ENCODE results near the gene UFD1. TPM values are rescaled to one million over a fixed set of nuclear protein-coding genes. Genes with fewer than 3 reads are reported as not detected.

Gene UFD1
- total RNA-seq, 1 experiment from 2014 or later = 57.9 TPM

DNA sequence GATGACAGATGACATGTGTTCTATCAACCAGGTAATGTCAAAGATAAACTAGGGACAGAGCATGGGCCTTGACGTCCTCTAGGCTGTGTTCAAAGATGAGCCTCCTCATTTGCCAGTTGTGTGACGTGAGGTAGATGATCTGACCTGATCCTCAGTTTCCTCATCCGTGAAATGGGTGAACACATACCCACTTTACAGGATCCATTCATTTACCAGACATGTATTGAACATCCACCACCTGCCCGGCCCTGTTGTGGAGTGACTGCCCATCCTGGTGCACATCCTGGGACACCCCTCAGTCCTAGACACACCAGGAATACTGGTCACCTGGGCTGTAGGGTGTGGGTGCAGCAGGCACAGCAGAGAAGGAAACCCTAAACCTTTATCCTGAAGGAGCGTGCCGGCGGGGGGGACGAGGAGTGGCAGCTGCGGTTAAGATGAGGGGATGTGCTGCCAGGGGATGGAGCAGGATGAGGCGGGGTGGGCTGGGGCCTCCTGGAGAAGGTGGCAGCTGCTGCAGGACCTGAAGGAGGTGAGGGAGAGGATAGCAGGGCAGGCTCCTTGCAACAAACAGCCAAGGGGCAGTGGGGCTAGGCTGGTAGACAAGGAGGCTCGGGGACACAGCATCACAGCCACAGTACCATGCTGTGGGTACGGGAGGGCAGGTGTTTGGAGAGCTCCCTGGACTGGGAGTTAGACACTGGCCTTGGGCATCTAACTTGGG lies 36.8 kb upstream of the UFD1 start (continued):
- no peak for TF ChIP-seq NR3C1 (CRISPR knock-in tag; conservative IDR thresholded peaks at IDR 0.05; ENCODE audit: low read depth)

DNA sequence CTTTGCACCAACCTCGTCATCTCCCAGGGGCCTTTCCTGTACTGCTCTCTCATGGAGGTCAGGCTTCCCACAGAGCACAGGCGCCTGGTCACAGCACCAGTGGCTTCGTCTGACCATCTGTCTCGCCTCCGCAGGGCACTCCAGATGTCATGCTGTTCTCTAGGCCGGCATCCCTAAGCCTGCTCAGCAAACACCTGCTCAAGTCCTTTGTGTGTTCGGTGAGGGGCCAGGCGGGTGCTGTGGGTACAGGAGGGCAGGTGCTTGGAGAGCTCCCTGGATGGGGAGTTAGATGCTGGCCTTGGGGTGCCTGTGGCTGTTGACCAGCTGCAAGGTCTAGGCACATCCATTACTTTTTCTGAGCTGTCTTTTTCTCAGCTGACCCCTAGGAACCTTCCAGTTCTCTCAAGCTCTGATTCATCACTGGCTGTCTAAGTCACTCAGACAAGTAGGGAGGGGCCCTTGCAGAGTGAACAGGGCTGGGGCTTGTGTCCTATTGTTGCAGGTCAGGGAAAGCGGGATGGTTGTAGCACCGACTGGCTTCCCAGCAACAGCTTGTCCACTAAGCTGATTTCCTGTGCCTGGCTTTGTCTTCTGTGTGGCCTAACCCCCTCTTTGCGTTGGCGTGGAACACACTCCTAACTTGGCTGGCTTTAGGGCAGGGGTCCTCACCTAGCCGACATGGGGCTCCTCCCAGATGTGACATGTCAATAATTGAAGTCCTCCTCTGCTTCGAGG lies 36.0 kb upstream of the UFD1 start:
- no peak overlapping the region for H3K27ac Mint-ChIP-seq
- peaks cover 42% of the 10 kb centered on the region for H3K36me3 Mint-ChIP-seq
- DNase-seq (ENCODE audit: low spot score) = no peak

DNA sequence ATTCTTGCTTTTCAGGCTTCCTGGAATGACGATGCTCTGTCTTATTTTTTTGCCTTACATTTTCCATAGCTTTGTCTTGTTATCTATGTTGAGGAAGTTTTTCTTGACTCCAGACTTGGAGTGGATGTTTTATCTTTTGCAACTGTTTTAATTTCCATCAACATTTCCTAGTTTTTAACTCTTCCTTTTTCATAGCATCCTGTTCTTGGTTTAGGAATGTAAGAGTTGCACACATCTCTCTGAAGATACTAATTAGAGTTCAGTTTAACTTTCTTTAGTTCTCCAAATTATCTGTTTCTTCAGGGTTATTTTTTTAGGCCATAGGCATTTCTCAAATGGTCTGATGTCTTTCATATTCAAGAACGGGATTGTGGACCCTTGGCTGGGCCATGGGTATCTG lies 34.8 kb upstream of the UFD1 start:
- ATAC-seq (no peak), DNase-seq (ENCODE audit: low spot score) (no peak)
- H3K9me3 Mint-ChIP-seq = no peaks in the 10 kb centered on the region
- CTCF ChIA-PET = no interaction called here
- H3K4me1 Mint-ChIP-seq = 0 out of 2 replicates have a peak, but pooled peaks cover 2% of the 10 kb centered on the region
- H3K36me3 Mint-ChIP-seq = peaks cover 45% of the 10 kb centered on the region
- no peaks in the 10 kb centered on the region for H3K27me3 Mint-ChIP-seq (ENCODE audit: low read depth)
- no peak overlapping the region for H3K4me3 Mint-ChIP-seq
- POLR2A ChIA-PET = no interaction called here
- no peak overlapping the region for H3K27ac Mint-ChIP-seq
- no peak for TF ChIP-seq MYBL2 (CRISPR knock-in tag; IDR thresholded peaks at IDR 0.05)
- TF ChIP-seq, protein P1, sequence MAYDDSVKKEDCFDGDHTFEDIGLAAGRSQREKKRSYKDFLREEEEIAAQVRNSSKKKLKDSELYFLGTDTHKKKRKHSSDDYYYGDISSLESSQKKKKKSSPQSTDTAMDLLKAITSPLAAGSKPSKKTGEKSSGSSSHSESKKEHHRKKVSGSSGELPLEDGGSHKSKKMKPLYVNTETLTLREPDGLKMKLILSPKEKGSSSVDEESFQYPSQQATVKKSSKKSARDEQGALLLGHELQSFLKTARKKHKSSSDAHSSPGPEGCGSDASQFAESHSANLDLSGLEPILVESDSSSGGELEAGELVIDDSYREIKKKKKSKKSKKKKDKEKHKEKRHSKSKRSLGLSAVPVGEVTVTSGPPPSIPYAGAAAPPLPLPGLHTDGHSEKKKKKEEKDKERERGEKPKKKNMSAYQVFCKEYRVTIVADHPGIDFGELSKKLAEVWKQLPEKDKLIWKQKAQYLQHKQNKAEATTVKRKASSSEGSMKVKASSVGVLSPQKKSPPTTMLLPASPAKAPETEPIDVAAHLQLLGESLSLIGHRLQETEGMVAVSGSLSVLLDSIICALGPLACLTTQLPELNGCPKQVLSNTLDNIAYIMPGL (CRISPR knock-in tag; IDR thresholded peaks at IDR 0.05) = no peak
- TF ChIP-seq CREB1 (CRISPR knock-in tag; IDR thresholded peaks at IDR 0.05) = no peak
- no peak for TF ChIP-seq ZBTB21 (CRISPR knock-in tag; IDR thresholded peaks at IDR 0.05; ENCODE audit: borderline replicate concordance)
- no peak for TF ChIP-seq CREM (CRISPR knock-in tag; IDR thresholded peaks at IDR 0.05)
- no peak for TF ChIP-seq AFF4 (CRISPR knock-in tag; IDR thresholded peaks at IDR 0.05; ENCODE audit: borderline replicate concordance)
- TF ChIP-seq KAT7 (CRISPR knock-in tag; IDR thresholded peaks at IDR 0.05; ENCODE audit: borderline replicate concordance) = no peak
- TF ChIP-seq NR1H2 (CRISPR knock-in tag; IDR thresholded peaks at IDR 0.05) = no peak
- TF ChIP-seq, protein P2, sequence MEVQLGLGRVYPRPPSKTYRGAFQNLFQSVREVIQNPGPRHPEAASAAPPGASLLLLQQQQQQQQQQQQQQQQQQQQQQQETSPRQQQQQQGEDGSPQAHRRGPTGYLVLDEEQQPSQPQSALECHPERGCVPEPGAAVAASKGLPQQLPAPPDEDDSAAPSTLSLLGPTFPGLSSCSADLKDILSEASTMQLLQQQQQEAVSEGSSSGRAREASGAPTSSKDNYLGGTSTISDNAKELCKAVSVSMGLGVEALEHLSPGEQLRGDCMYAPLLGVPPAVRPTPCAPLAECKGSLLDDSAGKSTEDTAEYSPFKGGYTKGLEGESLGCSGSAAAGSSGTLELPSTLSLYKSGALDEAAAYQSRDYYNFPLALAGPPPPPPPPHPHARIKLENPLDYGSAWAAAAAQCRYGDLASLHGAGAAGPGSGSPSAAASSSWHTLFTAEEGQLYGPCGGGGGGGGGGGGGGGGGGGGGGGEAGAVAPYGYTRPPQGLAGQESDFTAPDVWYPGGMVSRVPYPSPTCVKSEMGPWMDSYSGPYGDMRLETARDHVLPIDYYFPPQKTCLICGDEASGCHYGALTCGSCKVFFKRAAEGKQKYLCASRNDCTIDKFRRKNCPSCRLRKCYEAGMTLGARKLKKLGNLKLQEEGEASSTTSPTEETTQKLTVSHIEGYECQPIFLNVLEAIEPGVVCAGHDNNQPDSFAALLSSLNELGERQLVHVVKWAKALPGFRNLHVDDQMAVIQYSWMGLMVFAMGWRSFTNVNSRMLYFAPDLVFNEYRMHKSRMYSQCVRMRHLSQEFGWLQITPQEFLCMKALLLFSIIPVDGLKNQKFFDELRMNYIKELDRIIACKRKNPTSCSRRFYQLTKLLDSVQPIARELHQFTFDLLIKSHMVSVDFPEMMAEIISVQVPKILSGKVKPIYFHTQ (CRISPR knock-in tag; IDR thresholded peaks at IDR 0.05) = no peak
- no peak for TF ChIP-seq ZNF138 (CRISPR knock-in tag; conservative IDR thresholded peaks at IDR 0.05)
- TF ChIP-seq ESRRA (CRISPR knock-in tag; IDR thresholded peaks at IDR 0.05; ENCODE audit: borderline replicate concordance) = no peak
- TF ChIP-seq FOXP1 (CRISPR knock-in tag; IDR thresholded peaks at IDR 0.05; ENCODE audit: borderline replicate concordance) = no peak

More for the DNA sequence above, 36.0 kb upstream of the UFD1 start:
- Mint-ChIP-seq H3K9me3 (no peaks in the 10 kb centered on the region), H3K4me1 (0 out of 2 replicates have a peak, but pooled peaks cover 2% of the 10 kb centered on the region), H3K27me3 (ENCODE audit: low read depth) (no peaks in the 10 kb centered on the region), H3K4me3 (no peak overlapping the region)
- no peak for ATAC-seq
- TF ChIP-seq FOXP4 (CRISPR knock-in tag; IDR thresholded peaks at IDR 0.05) = no peak
- TF ChIP-seq TP53 (CRISPR knock-in tag; IDR thresholded peaks at IDR 0.05) = no peak
- ChIA-PET POLR2A (no interaction called here), CTCF (interaction anchor here (1.7 kb wide), 1 partner anchor 115 kb away, joined by 5 read pairs; no protein-coding TSS in a partner anchor)
